PC-3 (cell line): ENCODE measurements around the gene RB1. TPM values are rescaled to one million over a fixed set of nuclear protein-coding genes. Genes with fewer than 3 reads are reported as not detected.

Experiments
- ATAC-seq: fragments of 200-7000 bp; cut with Tn5 transposase; 2 replicates; pipeline ENCODE4 v1.9.1; 2020; ENCODE audit warnings: mild to moderate bottlenecking, moderate library complexity
- BruUV-seq: library from RNA; stranded (reverse); fragments of 400-500 nt; replicated peaks from 2 replicates; lab custom pipeline; 2021; lab: Mats Ljungman, UMichigan
- CTCF ChIA-PET: fragments of 300-600 bp; sonication (Branson Sonifier 250); formaldehyde crosslinking; loops from one replicate; lab custom pipeline; 2022; ENCODE audit warnings: antibody characterized with exemption; lab: Charles Lee
- POLR2A ChIA-PET: fragments of 300-600 bp; sonication (Branson Sonifier 250); formaldehyde crosslinking; loops from one replicate; lab custom pipeline; 2022; ENCODE audit warnings: antibody characterized with exemption; ENCODE audit not compliant: unreplicated experiment; lab: Charles Lee
- DNase-seq: peaks from one replicate; pipeline ENCODE4 v3.0.0-alpha.2; 2015
- H2AFZ ChIP-seq: fragments of 300-600 bp; sonication (generic); 2 replicates; pipeline ENCODE4 v1.6.0; 2016; ENCODE audit warnings: antibody characterized with exemption, low read length
- H3F3A ChIP-seq: fragments of 300-600 bp; sonication (generic); one replicate; pipeline ENCODE4 v1.6.0; 2017; ENCODE audit warnings: antibody characterized with exemption, low read length, control low read depth, mild to moderate bottlenecking; ENCODE audit not compliant: unreplicated experiment
- H3K27ac ChIP-seq: fragments of 300-600 bp; sonication (generic); 2 replicates; pipeline ENCODE4 v1.5.1; 2016; ENCODE audit warnings: mild to moderate bottlenecking, low read length
- H3K27me3 ChIP-seq: fragments of 300-600 bp; sonication (generic); 2 replicates; pipeline ENCODE4 v1.6.1; 2016; ENCODE audit warnings: low read length, mixed read lengths
- H3K36me3 ChIP-seq: fragments of 300-600 bp; sonication (generic); 2 replicates; pipeline ENCODE4 v1.6.1; 2016; ENCODE audit warnings: low read depth, mixed run types, low read length, mixed read lengths
- H3K4me1 ChIP-seq: fragments of 300-600 bp; sonication (generic); 2 replicates; pipeline ENCODE4 v1.5.1; 2016; ENCODE audit warnings: low read length; ENCODE audit not compliant: insufficient read depth
- H3K4me2 ChIP-seq: fragments of 300-600 bp; sonication (generic); 2 replicates; pipeline ENCODE4 v1.6.0; 2016; ENCODE audit warnings: low read length
- H3K4me3 ChIP-seq: fragments of 300-600 bp; sonication (generic); 2 replicates; pipeline ENCODE4 v1.5.1; 2016; ENCODE audit warnings: mild to moderate bottlenecking, low read length, mixed read lengths
- H3K79me2 ChIP-seq: fragments of 300-600 bp; sonication (generic); 2 replicates; pipeline ENCODE4 v1.6.1; 2017; ENCODE audit warnings: low read length, mixed read lengths
- H3K9ac ChIP-seq: fragments of 300-600 bp; sonication (generic); 2 replicates; pipeline ENCODE4 v1.6.0; 2016; ENCODE audit warnings: mild to moderate bottlenecking, low read length
- H3K9me2 ChIP-seq: fragments of 300-600 bp; sonication (generic); replicated peaks from 2 replicates; pipeline ENCODE4 v1.6.1; 2016; ENCODE audit warnings: mixed run types, low read length, mixed read lengths
- H3K9me3 ChIP-seq: fragments of 300-600 bp; sonication (generic); 2 replicates; pipeline ENCODE4 v1.6.1; 2016; ENCODE audit warnings: low read length, mixed read lengths
- H4K20me1 ChIP-seq: fragments of 300-600 bp; sonication (generic); 2 replicates; pipeline ENCODE4 v1.6.1; 2016; ENCODE audit warnings: low read length, mixed read lengths
- EZH2 ChIP-seq: fragments of 300-600 bp; sonication (generic); IDR thresholded peaks from one replicate; pipeline ENCODE4 v1.6.1; 2017; ENCODE audit warnings: antibody characterized with exemption, mild to moderate bottlenecking, low read length; ENCODE audit not compliant: unreplicated experiment
- EZH2phosphoT487 ChIP-seq: fragments of 300-600 bp; sonication (generic); IDR thresholded peaks from 2 replicates; pipeline ENCODE4 v1.6.1; 2018; ENCODE audit warnings: mild to moderate bottlenecking, antibody characterized with exemption, low read length, borderline replicate concordance
- intact Hi-C: fragments of 100-400 bp; cut with micrococcal nuclease; formaldehyde crosslinking; loops from 2 replicates; pipeline ENCODE4 v1.9.0; 2023
- total RNA-seq: library from RNA; depleted of rRNA; stranded (reverse); fragments of >200 nt; gene quantifications from 2 replicates; pipeline ENCODE4 v1.2.3, GENCODE V29; 2014
- TF ChIP-seq, protein P1 (sequence below): fragments of 300-600 bp; sonication (generic); conservative IDR thresholded peaks from 2 replicates; pipeline ENCODE4 v1.5.1; 2017; ENCODE audit warnings: antibody characterized with exemption, low read depth, mild to moderate bottlenecking, low read length

The RB1 gene
- total RNA-seq, 1 experiment from 2014 or later: 14.3 TPM

DNA sequence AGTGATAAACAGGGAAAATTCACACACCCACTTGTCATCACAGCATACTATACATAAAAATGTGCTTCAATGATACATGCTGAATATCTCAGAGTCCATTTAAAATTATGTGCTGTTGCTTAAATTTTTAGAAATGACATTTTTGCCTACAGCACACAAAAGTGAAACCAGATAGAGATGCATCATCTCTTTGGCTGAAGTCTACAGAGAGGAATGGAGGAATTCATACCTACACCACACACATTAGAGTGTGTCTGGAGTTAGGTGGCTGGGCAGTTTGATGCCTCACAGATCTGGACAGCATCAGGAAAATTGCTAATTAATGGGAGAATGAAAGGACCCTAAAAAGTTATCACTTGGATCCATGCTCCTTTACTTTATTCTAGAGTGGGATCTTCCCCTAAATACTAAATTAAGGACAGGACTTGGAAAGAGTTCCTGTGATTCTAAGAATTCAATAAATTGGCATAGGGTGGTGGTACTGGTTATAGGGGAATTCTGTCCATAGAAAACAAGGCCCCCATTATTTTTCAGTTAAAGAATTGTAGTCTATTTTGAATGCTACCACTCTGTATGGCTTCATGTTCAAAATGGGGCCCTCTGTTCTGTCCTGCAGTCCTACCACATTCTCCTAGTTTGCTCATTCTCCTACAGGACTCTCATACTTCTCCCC is 188.0 kb downstream of the RB1 start:
- no peak overlapping the region for H2AFZ ChIP-seq
- POLR2A ChIA-PET: no interaction called here
- CTCF ChIA-PET: no interaction called here
- H3K9ac ChIP-seq: no peak overlapping the region
- intact Hi-C loops: loop anchor here (5.0 kb wide), 3 partner anchors 41 to 259 kb away; partner anchors contain the start of genes ITM2B and RCBTB2
- H3K9me3 ChIP-seq: no peaks in the 10 kb centered on the region
- peak overlapping the region; percentile 88; the same call in 1 of the 2 replicates for H3K27ac ChIP-seq
- no peaks in the 10 kb centered on the region for H3K9me2 ChIP-seq
- H3F3A ChIP-seq: peaks cover 19% of the 10 kb centered on the region
- TF ChIP-seq EZH2 (no peak), EZH2phosphoT487 (no peak)
- TF ChIP-seq, protein P1, sequence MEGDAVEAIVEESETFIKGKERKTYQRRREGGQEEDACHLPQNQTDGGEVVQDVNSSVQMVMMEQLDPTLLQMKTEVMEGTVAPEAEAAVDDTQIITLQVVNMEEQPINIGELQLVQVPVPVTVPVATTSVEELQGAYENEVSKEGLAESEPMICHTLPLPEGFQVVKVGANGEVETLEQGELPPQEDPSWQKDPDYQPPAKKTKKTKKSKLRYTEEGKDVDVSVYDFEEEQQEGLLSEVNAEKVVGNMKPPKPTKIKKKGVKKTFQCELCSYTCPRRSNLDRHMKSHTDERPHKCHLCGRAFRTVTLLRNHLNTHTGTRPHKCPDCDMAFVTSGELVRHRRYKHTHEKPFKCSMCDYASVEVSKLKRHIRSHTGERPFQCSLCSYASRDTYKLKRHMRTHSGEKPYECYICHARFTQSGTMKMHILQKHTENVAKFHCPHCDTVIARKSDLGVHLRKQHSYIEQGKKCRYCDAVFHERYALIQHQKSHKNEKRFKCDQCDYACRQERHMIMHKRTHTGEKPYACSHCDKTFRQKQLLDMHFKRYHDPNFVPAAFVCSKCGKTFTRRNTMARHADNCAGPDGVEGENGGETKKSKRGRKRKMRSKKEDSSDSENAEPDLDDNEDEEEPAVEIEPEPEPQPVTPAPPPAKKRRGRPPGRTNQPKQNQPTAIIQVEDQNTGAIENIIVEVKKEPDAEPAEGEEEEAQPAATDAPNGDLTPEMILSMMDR: no peak
- no peaks in the 10 kb centered on the region for H3K36me3 ChIP-seq
- no TSS peak for BruUV-seq
- no peak overlapping the region for H3K4me2 ChIP-seq
- no peaks in the 10 kb centered on the region for H3K27me3 ChIP-seq
- H3K79me2 ChIP-seq: no peaks in the 10 kb centered on the region
- ATAC-seq (no peak), DNase-seq (no peak)
- peaks cover 55% of the 10 kb centered on the region for H3K4me1 ChIP-seq
- H4K20me1 ChIP-seq: no peaks in the 10 kb centered on the region
- no peak overlapping the region for H3K4me3 ChIP-seq

DNA sequence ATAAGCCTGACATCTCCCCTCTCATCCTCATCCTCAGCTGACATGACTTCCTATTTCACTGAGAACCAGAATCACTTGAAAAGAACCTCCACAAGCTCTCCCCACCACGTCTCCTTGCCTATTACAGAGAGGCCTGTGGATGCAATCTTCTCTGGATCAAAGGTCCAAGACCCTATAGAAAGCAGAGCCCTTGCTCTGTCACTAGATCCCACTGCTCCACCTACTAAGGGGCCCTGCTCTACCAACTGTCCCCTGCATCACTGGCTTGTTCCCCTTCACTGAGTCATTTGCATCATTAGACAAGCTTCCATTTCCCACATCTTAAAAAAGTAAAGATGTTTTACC is 188.5 kb downstream of the RB1 start:
- ATAC-seq (no peak), DNase-seq (no peak)
- intact Hi-C loops: loop anchor here (5.0 kb wide), 3 partner anchors 40 to 260 kb away; partner anchors contain the start of genes ITM2B and RCBTB2
- TF ChIP-seq, protein P1: no peak
- TF ChIP-seq EZH2phosphoT487 (no peak), EZH2 (no peak)
- CTCF ChIA-PET: no interaction called here
- Histone ChIP-seq H3K4me1 (peaks cover 55% of the 10 kb centered on the region), H3K27ac (no peak overlapping the region), H3K79me2 (no peaks in the 10 kb centered on the region), H3K27me3 (no peaks in the 10 kb centered on the region), H3K9ac (no peak overlapping the region), H3K4me3 (no peak overlapping the region), H3K36me3 (no peaks in the 10 kb centered on the region), H3F3A (peaks cover 19% of the 10 kb centered on the region), H3K9me3 (no peaks in the 10 kb centered on the region), H3K9me2 (no peaks in the 10 kb centered on the region), H3K4me2 (no peak overlapping the region), H2AFZ (no peak overlapping the region), H4K20me1 (no peaks in the 10 kb centered on the region)
- no TSS peak for BruUV-seq
- POLR2A ChIA-PET: no interaction called here

DNA sequence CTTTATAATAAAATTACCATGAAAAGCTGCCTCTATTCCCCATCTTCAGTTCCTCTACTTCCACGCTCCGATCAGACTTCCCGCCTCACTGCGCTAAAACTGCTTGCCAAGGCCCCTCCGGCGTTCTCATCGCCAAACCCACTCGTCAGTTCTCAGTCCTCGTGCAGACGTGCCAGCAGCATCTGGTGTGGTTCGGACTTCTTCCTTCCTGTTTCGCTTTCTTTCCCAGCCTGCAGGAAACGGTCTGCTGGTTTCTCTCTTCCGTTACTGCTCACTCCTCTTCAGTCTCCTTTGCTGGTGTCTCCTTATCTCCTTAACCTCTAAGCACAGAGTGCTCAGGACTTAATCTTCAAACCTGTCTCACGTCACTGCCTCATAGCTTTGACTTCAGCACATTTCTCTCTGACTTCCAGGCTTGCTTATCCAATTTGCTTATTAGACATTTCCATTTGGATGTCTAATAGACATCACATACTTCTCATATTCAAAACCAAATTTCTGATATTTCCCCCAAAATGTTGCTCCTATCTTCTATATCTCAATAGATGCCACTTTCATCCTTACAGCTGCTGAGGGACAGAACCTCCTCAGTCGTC is 189.0 kb downstream of the RB1 start:
- Histone ChIP-seq H3K36me3 (no peaks in the 10 kb centered on the region), H2AFZ (no peak overlapping the region), H3K4me1 (peaks cover 55% of the 10 kb centered on the region), H3K27ac (no peak overlapping the region), H3K4me3 (no peak overlapping the region), H3K9ac (no peak overlapping the region), H3K4me2 (no peak overlapping the region), H3K9me3 (no peaks in the 10 kb centered on the region), H4K20me1 (no peaks in the 10 kb centered on the region), H3K9me2 (no peaks in the 10 kb centered on the region), H3K27me3 (no peaks in the 10 kb centered on the region), H3K79me2 (no peaks in the 10 kb centered on the region), H3F3A (peaks cover 19% of the 10 kb centered on the region)
- DNase-seq (no peak), ATAC-seq (no peak)
- POLR2A ChIA-PET: no interaction called here
- CTCF ChIA-PET: no interaction called here
- intact Hi-C loops: loop anchor here (5.0 kb wide), 3 partner anchors 40 to 260 kb away; partner anchors contain the start of genes ITM2B and RCBTB2
- BruUV-seq: no TSS peak
- TF ChIP-seq EZH2phosphoT487 (no peak), EZH2 (no peak)
- TF ChIP-seq, protein P1: no peak
